Neural progenitor cell (in vitro differentiated cells): ENCODE data around the gene AUTS2. TPM values are rescaled to one million over a fixed set of nuclear protein-coding genes. Genes with fewer than 3 reads are reported as not detected.

Experiments
- DNase-seq: peaks from one replicate; pipeline ENCODE4 v3.0.0-alpha.2; 2016; ENCODE audit warnings: low spot score
- H2AFZ ChIP-seq: fragments of 200-600 bp; sonication (generic); replicated peaks from 2 replicates; pipeline ENCODE4 v1.6.1; 2016; ENCODE audit warnings: antibody characterized with exemption
- H3F3A ChIP-seq: fragments of 200-600 bp; sonication (generic); 2 replicates; pipeline ENCODE4 v1.6.1; 2016; ENCODE audit warnings: antibody characterized with exemption, low read depth
- H3K27ac ChIP-seq: fragments of 200-600 bp; sonication (generic); 2 replicates; pipeline ENCODE4 v1.5.1; 2016; ENCODE audit warnings: mild to moderate bottlenecking
- H3K27me3 ChIP-seq: fragments of 200-600 bp; sonication (generic); 2 replicates; pipeline ENCODE4 v1.6.1; 2016; ENCODE audit warnings: mild to moderate bottlenecking, moderate library complexity
- H3K36me3 ChIP-seq: fragments of 200-600 bp; sonication (generic); 2 replicates; pipeline ENCODE4 v1.5.1; 2016
- H3K4me1 ChIP-seq: fragments of 200-600 bp; sonication (generic); 2 replicates; pipeline ENCODE4 v1.6.1; 2016; ENCODE audit warnings: mixed run types
- H3K4me2 ChIP-seq: fragments of 200-600 bp; sonication (generic); 2 replicates; pipeline ENCODE4 v1.6.1; 2016
- H3K4me3 ChIP-seq: fragments of 200-600 bp; sonication (generic); 2 replicates; pipeline ENCODE4 v1.5.1; 2016
- H3K79me2 ChIP-seq: fragments of 200-600 bp; sonication (generic); 2 replicates; pipeline ENCODE4 v1.6.1; 2016; ENCODE audit warnings: low read depth
- H3K9ac ChIP-seq: fragments of 200-600 bp; sonication (generic); 2 replicates; pipeline ENCODE4 v1.6.1; 2016
- H3K9me3 ChIP-seq: fragments of 200-600 bp; sonication (generic); 2 replicates; pipeline ENCODE4 v1.5.1; 2016; ENCODE audit warnings: low read depth
- H4K20me1 ChIP-seq: fragments of 200-600 bp; sonication (generic); 2 replicates; pipeline ENCODE4 v1.6.1; 2016; ENCODE audit warnings: low read depth
- H3K27ac Mint-ChIP-seq: 3 replicates; pipeline ENCODE4 v1.8.0; 2021; ENCODE audit warnings: mixed read lengths
- H3K27me3 Mint-ChIP-seq: 2 replicates; pipeline ENCODE4 v1.8.0; 2022; ENCODE audit warnings: low read depth, mild to moderate bottlenecking, inconsistent platforms, moderate library complexity, mixed read lengths; ENCODE audit not compliant: insufficient read depth
- H3K36me3 Mint-ChIP-seq: 3 replicates; pipeline ENCODE4 v1.8.0; 2021; ENCODE audit warnings: mixed read lengths
- H3K4me1 Mint-ChIP-seq: 3 replicates; pipeline ENCODE4 v1.8.0; 2021; ENCODE audit warnings: mixed read lengths
- H3K4me3 Mint-ChIP-seq: 3 replicates; pipeline ENCODE4 v1.8.0; 2021; ENCODE audit warnings: mild to moderate bottlenecking, moderate library complexity, mixed read lengths
- H3K9me3 Mint-ChIP-seq: 3 replicates; pipeline ENCODE4 v1.8.0; 2020; ENCODE audit warnings: mixed read lengths
- EZH2 ChIP-seq: fragments of 200-600 bp; sonication (generic); IDR thresholded peaks from 2 replicates; pipeline ENCODE4 v1.6.1; 2017; ENCODE audit warnings: antibody characterized with exemption, mild to moderate bottlenecking, moderate library complexity
- EZH2phosphoT487 ChIP-seq: fragments of 200-600 bp; sonication (generic); IDR thresholded peaks from 2 replicates; pipeline ENCODE4 v1.6.1; 2017; ENCODE audit warnings: antibody characterized with exemption
- total RNA-seq: library from RNA; depleted of rRNA; stranded (reverse); fragments of >200 nt; gene quantifications from 2 replicates; pipeline ENCODE4 v1.2.3, GENCODE V29; 2015; ENCODE audit warnings: low replicate concordance
- TF ChIP-seq, protein P1 (sequence below): fragments of 200-600 bp; sonication (generic); IDR thresholded peaks from 2 replicates; pipeline ENCODE4 v1.5.1; 2017; ENCODE audit warnings: antibody characterized with exemption, mild to moderate bottlenecking

The AUTS2 gene
- total RNA-seq, 1 donor from 2014 or later = 50.0 TPM

DNA sequence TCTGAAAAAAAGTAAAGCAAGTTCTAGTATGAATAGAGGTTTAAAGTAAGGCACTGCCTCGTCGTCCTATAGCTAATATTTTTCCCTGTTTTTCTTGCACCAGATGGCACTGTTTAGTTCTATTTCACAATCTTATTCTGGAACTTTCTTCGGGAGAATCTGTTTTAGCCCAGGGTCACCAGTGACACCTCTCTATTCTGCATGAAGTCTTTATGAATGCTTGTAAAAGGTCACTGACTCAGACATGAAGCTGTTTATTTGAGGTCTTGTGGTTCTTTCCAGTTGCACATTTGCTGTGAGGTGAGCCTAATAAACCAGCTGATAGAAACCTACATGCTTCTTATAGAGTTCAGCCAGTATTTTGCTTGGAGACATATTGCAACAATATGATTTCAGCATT is 444.3 kb downstream of the AUTS2 start:
- Histone ChIP-seq H2AFZ (no peak overlapping the region), H3K4me2 (no peak overlapping the region), H3K27me3 (no peaks in the 10 kb centered on the region), H3K9me3 (no peaks in the 10 kb centered on the region), H3K36me3 (no peaks in the 10 kb centered on the region), H3K79me2 (no peaks in the 10 kb centered on the region), H3K4me3 (no peak overlapping the region), H3K9ac (no peak overlapping the region), H3K27ac (no peak overlapping the region), H3K4me1 (peaks cover 7% of the 10 kb centered on the region), H3F3A (no peaks in the 10 kb centered on the region), H4K20me1 (peaks cover 10% of the 10 kb centered on the region)
- Mint-ChIP-seq H3K4me1 (peaks cover 21% of the 10 kb centered on the region), H3K4me3 (no peak overlapping the region), H3K27me3 (peaks cover 5% of the 10 kb centered on the region), H3K9me3 (no peaks in the 10 kb centered on the region), H3K36me3 (no peaks in the 10 kb centered on the region), H3K27ac (no peak overlapping the region)
- DNase-seq = no peak
- TF ChIP-seq, protein P1, sequence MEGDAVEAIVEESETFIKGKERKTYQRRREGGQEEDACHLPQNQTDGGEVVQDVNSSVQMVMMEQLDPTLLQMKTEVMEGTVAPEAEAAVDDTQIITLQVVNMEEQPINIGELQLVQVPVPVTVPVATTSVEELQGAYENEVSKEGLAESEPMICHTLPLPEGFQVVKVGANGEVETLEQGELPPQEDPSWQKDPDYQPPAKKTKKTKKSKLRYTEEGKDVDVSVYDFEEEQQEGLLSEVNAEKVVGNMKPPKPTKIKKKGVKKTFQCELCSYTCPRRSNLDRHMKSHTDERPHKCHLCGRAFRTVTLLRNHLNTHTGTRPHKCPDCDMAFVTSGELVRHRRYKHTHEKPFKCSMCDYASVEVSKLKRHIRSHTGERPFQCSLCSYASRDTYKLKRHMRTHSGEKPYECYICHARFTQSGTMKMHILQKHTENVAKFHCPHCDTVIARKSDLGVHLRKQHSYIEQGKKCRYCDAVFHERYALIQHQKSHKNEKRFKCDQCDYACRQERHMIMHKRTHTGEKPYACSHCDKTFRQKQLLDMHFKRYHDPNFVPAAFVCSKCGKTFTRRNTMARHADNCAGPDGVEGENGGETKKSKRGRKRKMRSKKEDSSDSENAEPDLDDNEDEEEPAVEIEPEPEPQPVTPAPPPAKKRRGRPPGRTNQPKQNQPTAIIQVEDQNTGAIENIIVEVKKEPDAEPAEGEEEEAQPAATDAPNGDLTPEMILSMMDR = peak; percentile 17
- TF ChIP-seq EZH2 = no peak

DNA sequence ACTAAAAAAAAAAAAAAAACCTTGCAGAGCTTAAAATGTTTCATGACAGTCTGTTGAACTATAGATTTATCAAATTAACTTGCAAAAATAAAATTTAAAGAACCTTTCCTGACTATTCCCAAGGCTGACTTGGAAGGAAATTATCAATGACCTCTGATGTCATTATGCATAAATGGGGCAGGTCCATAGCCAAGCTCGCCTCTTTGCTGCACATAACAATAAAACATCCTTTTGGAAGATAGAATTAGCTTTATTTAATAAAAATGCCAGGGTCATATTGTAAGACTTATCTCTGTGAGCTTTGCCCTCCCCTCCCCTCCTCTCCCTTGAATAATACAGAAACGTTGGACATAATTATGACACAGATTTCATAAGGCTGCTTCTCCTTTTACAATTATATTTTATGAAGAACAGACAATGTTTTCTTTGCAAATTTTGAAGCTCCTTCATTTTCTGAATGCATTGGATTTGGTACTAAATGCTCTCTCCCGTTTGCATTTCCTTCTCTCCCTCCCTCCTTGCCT is 444.8 kb downstream of the AUTS2 start:
- H4K20me1 ChIP-seq = peaks cover 10% of the 10 kb centered on the region
- H2AFZ ChIP-seq = no peak overlapping the region
- H3K79me2 ChIP-seq = no peaks in the 10 kb centered on the region
- Mint-ChIP-seq H3K4me3 (no peak overlapping the region), H3K9me3 (no peaks in the 10 kb centered on the region), H3K27me3 (peaks cover 2% of the 10 kb centered on the region), H3K4me1 (peaks cover 25% of the 10 kb centered on the region), H3K27ac (no peak overlapping the region), H3K36me3 (no peaks in the 10 kb centered on the region)
- no peak overlapping the region for H3K27ac ChIP-seq
- H3K9ac ChIP-seq = no peak overlapping the region
- no peaks in the 10 kb centered on the region for H3K27me3 ChIP-seq
- H3F3A ChIP-seq = no peaks in the 10 kb centered on the region
- peaks cover 7% of the 10 kb centered on the region for H3K4me1 ChIP-seq
- no peaks in the 10 kb centered on the region for H3K36me3 ChIP-seq
- H3K4me3 ChIP-seq = no peak overlapping the region
- H3K9me3 ChIP-seq = no peaks in the 10 kb centered on the region
- H3K4me2 ChIP-seq = no peak overlapping the region
- TF ChIP-seq, protein P1 = no peak
- DNase-seq = no peak

DNA sequence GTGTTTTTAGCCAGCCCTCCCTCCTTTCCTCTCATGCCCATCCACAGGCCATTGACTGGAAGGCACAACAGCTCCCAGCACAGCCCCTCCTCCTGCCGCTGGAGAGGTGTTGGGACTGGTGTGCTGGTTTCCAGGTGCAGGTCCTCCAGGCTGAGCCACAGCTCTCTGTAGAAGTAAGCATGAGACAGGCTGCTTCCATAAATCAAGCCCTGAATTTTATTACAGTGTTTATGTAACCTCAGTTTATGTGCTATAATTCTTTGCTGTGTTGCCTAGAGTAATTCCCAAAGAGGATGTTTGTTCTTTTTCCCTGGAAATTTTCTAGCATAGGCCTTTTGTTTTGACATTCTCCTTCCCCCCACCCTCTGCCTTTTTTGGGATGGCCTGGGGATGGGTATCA is 445.8 kb downstream of the AUTS2 start:
- Histone ChIP-seq H3K27ac (no peak overlapping the region), H3K4me2 (no peak overlapping the region), H3K36me3 (no peaks in the 10 kb centered on the region), H3K4me3 (no peak overlapping the region), H3K79me2 (no peaks in the 10 kb centered on the region), H3K27me3 (no peaks in the 10 kb centered on the region), H4K20me1 (peaks cover 10% of the 10 kb centered on the region), H3K9ac (no peak overlapping the region), H3K9me3 (no peaks in the 10 kb centered on the region), H3F3A (no peaks in the 10 kb centered on the region), H3K4me1 (peaks cover 7% of the 10 kb centered on the region), H2AFZ (no peak overlapping the region)
- DNase-seq = no peak
- H3K9me3 Mint-ChIP-seq = no peaks in the 10 kb centered on the region
- H3K4me1 Mint-ChIP-seq = peaks cover 26% of the 10 kb centered on the region
- TF ChIP-seq EZH2 = no peak
- TF ChIP-seq, protein P1 = no peak
- no peak for TF ChIP-seq EZH2phosphoT487
- no peaks in the 10 kb centered on the region for H3K36me3 Mint-ChIP-seq
- H3K27ac Mint-ChIP-seq = no peak overlapping the region
- peaks cover 2% of the 10 kb centered on the region for H3K27me3 Mint-ChIP-seq
- H3K4me3 Mint-ChIP-seq = no peak overlapping the region
